Ovary (tissue), 9 donors: ENCODE results near the gene GPC3. TPM values are rescaled to one million over a fixed set of nuclear protein-coding genes. Genes with fewer than 3 reads are reported as not detected.

Source experiments
- DNase-seq, 5 donors: peaks; one replicate each; pipeline ENCODE4 v3.0.0-alpha.2; 2019 to 2020
- H3K27ac ChIP-seq, 2 donors: fragments of 200-600 bp; one replicate each; pipeline versions ENCODE4 v1.5.1 to v1.8.0; 2019 to 2022
- H3K27me3 ChIP-seq: fragments of 200-600 bp; one replicate; pipeline ENCODE4 v1.8.0; 2022
- H3K36me3 ChIP-seq: fragments of 200-600 bp; sonication (generic); one replicate; pipeline ENCODE4 v1.5.1; 2019
- H3K4me1 ChIP-seq: one replicate; pipeline ENCODE4 v1.8.1; 2013; ENCODE audit warnings: mild to moderate bottlenecking, moderate library complexity; ENCODE audit not compliant: insufficient read depth
- H3K4me3 ChIP-seq: fragments of 200-600 bp; sonication (generic); one replicate; pipeline ENCODE4 v1.5.1; 2017
- H3K9me3 ChIP-seq, 2 donors: fragments of 200-600 bp in 1 of 2; sonication (generic) in 1 of 2; one replicate each; pipeline versions ENCODE4 v1.5.1 to v1.8.1; 2013 to 2019; ENCODE audit warnings: mild to moderate bottlenecking in 1 of 2, moderate library complexity in 1 of 2
- EP300 ChIP-seq: sonication (generic); formaldehyde crosslinking; IDR thresholded peaks from one replicate; pipeline ENCODE4 v1.6.1; 2017; ENCODE audit warnings: antibody characterized with exemption
- POLR2A ChIP-seq: fragments of 450-650 bp; IDR thresholded peaks from one replicate; pipeline ENCODE4 v1.6.1; 2017; ENCODE audit warnings: antibody characterized with exemption, mild to moderate bottlenecking, moderate library complexity
- WGBS, 3 donors: extraction: QIAGEN DNeasy Blood & Tissue Kit in 1 of 3; methylation state at CpG; one replicate each; pipeline versions ENCODE4 v1.1.5 to v1.1.7; 2013 to 2017; 5-methylcytosine and 5-hydroxymethylcytosine counted together
- intact Hi-C, 4 donors: fragments of 100-400 bp; cut with DNase I; formaldehyde crosslinking; loops; one replicate each; pipeline versions ENCODE4 v1.11.0 to v1.15.1; 2022 to 2023
- polyA plus RNA-seq, 2 donors: library from polyadenylated mRNA; stranded (reverse); fragments of 200-250 nt in 1 of 2; fragments of 350-450 nt in 1 of 2; fragmentation: Illumina TruSeq in 1 of 2; extraction: RNeasy Lipid Tissue Mini Kit (QIAGEN cat#74804) in 1 of 2; gene quantifications; one replicate each; pipeline ENCODE4 v1.2.3, GENCODE V29; 2013 to 2014
- total RNA-seq, 7 donors: library from RNA; depleted of rRNA in 2 of 7; stranded (reverse); fragments of >200 nt in 2 of 7; fragmentation: NEBNext Ultra II Directional in 3 of 7; extraction: Animal tissue kit (Norgen Biotek cat#: 25700) in 3 of 7; gene quantifications; one replicate each; pipeline versions ENCODE4 v1.1.0 to v1.2.4, GENCODE V29; 2016 to 2023
- TF ChIP-seq, protein P1 (sequence below), 3 donors: fragments of 450-650 bp in 2 of 3; fragments of 200-600 bp in 1 of 3; IDR thresholded peaks; one replicate each; pipeline versions ENCODE4 v1.5.1 to v1.8.0; 2016 to 2022; ENCODE audit warnings: antibody characterized with exemption in 3 of 3, mild to moderate bottlenecking in 1 of 3
- donor health status: DM: no; HTN: no; CAD: no; lungs with moderate emphysema.
- donor health status: DM: no; HTN: no; CAD: no.
- donor health status: Bipolar disorder and iron deficiency.
- donor health status: DM: yes; HTN: yes; CAD: no.
- donor health status: DM: no; HTN: no; CAD: no.
- donor health status: DM: yes; HTN: yes; CAD: no.

Gene GPC3
- total and polyA plus RNA-seq, 9 donors: 4.5 to 91.8 (median 12.1) TPM

DNA sequence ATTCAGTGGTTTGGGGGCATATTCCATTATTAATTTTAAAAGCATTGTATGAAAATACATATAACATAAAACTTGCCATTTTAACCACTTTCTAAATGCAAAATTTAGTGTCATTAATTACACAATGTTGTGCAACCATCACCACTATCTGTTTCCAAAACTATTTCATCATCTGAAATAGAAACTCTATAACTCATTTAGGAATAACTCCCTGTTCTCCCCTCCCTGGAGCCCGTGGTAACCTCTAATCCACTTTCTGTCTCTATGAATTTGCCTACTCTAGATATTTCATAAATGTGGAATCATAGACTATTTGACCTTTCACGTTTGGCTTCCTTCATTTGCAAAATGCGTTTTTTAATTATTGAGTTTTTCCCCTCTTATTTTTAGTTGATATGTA is 468.7 kb downstream of the GPC3 start:
- intact Hi-C loops: no loop called here
- TF ChIP-seq, protein P1, sequence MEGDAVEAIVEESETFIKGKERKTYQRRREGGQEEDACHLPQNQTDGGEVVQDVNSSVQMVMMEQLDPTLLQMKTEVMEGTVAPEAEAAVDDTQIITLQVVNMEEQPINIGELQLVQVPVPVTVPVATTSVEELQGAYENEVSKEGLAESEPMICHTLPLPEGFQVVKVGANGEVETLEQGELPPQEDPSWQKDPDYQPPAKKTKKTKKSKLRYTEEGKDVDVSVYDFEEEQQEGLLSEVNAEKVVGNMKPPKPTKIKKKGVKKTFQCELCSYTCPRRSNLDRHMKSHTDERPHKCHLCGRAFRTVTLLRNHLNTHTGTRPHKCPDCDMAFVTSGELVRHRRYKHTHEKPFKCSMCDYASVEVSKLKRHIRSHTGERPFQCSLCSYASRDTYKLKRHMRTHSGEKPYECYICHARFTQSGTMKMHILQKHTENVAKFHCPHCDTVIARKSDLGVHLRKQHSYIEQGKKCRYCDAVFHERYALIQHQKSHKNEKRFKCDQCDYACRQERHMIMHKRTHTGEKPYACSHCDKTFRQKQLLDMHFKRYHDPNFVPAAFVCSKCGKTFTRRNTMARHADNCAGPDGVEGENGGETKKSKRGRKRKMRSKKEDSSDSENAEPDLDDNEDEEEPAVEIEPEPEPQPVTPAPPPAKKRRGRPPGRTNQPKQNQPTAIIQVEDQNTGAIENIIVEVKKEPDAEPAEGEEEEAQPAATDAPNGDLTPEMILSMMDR (IDR thresholded peaks at IDR 0.05): no peak
- TF ChIP-seq EP300: no peak
- TF ChIP-seq POLR2A: no peak

DNA sequence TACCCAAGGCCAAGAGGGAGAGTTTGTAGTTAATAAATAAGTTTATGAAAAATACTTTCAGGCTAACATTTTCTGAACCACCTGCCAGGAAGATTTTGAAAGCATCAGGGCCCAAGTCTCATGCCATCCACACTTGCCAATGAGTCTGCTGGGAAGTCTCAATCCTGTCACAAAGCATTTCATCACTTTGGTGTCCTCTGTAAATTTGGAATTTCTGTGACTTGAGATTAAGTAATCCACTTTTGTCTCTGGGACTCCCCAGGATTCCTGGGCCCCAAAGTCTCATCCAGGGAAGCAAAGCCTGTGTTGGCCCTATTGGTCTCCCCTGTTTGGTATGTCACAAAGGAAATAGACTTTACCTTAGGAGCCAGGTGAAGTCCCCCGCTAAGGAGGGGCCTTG is 470.9 kb downstream of the GPC3 start:
- H3K27me3 ChIP-seq: no peaks in the 10 kb centered on the region
- no peak for DNase-seq
- no peak for TF ChIP-seq EP300
- TF ChIP-seq POLR2A: no peak
- TF ChIP-seq, protein P1 (IDR thresholded peaks at IDR 0.05): no peak
- H3K27ac ChIP-seq: no peak overlapping the region
- H3K4me3 ChIP-seq: no peak overlapping the region
- intact Hi-C loops: no loop called here
- no peaks in the 10 kb centered on the region for H3K4me1 ChIP-seq
- H3K9me3 ChIP-seq: no peaks in the 10 kb centered on the region
- WGBS, 3 donors: 86 to 100% (median 96%) methylated on average over 1 of the region's 1 CpG
- H3K36me3 ChIP-seq: no peaks in the 10 kb centered on the region

More for the DNA sequence above, 468.7 kb downstream of the GPC3 start:
- H3K27me3 ChIP-seq: no peaks in the 10 kb centered on the region
- H3K4me1 ChIP-seq: no peaks in the 10 kb centered on the region
- no peak overlapping the region for H3K27ac ChIP-seq
- no peak overlapping the region for H3K4me3 ChIP-seq
- H3K9me3 ChIP-seq: no peaks in the 10 kb centered on the region
- peak in 1 of 5 donors; percentile 27 for DNase-seq
- 30 to 42% (median 37%) methylated on average over 3 of the region's 3 CpGs for WGBS, 3 donors
- H3K36me3 ChIP-seq: no peaks in the 10 kb centered on the region

DNA sequence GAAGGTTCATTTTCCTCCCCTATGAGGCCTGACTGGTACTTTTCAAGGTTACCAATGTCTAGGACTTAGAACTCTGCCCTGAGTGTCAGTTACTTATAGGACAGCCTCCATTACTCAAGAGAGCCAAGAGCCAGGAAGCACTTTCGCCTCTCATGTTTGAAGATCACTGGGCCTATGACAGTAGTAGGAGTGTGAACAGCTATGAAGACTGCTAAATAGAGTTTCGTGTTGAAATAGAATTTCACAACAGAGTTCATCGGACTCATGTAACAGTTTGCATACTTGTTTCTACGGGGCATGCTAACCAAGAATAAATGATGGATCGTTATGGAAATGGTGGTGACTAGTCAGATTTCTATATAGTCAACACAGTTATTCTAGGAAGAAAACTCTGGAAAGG is 472.3 kb downstream of the GPC3 start:
- no peaks in the 10 kb centered on the region for H3K4me1 ChIP-seq
- no peaks in the 10 kb centered on the region for H3K36me3 ChIP-seq
- H3K27me3 ChIP-seq: no peaks in the 10 kb centered on the region
- H3K9me3 ChIP-seq: no peaks in the 10 kb centered on the region
- WGBS, 3 donors: 81 to 85% (median 84%) methylated on average over 5 of the region's 5 CpGs
- TF ChIP-seq, protein P1 (IDR thresholded peaks at IDR 0.05): no peak
- no peak for TF ChIP-seq POLR2A
- no peak for TF ChIP-seq EP300
- no peak overlapping the region for H3K4me3 ChIP-seq
- intact Hi-C loops: no loop called here
- DNase-seq: no peak
- no peak overlapping the region for H3K27ac ChIP-seq

DNA sequence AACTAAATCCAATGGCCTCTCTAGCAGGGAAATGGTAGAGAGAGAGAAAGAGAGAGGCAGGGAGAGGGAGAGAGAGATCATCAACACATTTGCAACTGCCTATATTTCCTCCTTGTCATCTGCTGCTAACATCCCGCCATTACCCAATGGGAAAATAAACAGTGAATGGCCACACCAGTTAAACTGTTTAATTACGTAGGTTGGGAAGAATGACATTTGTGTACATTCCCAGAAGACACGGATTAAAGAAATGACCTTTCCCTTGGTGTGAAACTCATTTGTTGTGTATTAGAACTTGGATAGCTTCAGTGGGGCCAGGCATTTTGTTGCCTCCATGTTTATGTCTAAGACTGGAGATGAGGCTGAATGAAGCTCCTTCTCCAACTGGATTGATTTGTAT is 474.4 kb downstream of the GPC3 start:
- Histone ChIP-seq H3K4me3 (no peak overlapping the region), H3K9me3 (no peaks in the 10 kb centered on the region), H3K4me1 (no peaks in the 10 kb centered on the region), H3K36me3 (no peaks in the 10 kb centered on the region), H3K27me3 (no peaks in the 10 kb centered on the region), H3K27ac (no peak overlapping the region)
- DNase-seq: no peak
- 65 to 83% (median 71%) methylated on average over 3 of the region's 3 CpGs for WGBS, 3 donors
- intact Hi-C loops: no loop called here
- TF ChIP-seq POLR2A (no peak), EP300 (no peak)
- TF ChIP-seq, protein P1 (IDR thresholded peaks at IDR 0.05): no peak

DNA sequence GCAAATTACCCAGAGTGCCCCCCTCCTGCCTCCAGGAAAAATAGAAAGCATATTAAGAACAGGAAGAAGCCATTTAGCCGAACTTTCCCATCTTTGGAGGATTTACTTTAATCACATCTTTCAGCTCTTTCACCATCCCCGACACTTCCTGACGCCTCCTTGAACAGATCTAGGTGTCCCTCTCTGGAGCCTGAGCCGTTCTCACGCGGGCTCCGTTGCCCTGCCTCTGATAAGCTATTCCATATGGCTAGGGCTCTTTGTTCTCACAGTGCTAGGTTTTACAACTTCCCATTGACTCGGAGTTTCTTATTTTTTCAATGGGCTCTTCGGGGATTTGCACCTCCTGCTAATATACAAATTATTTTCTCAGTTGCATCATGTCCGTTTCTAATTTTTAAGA is 488.0 kb downstream of the GPC3 start:
- H3K36me3 ChIP-seq: no peaks in the 10 kb centered on the region
- no peak overlapping the region for H3K27ac ChIP-seq
- intact Hi-C loops: no loop called here
- no peak for DNase-seq
- H3K27me3 ChIP-seq: no peaks in the 10 kb centered on the region
- H3K4me3 ChIP-seq: no peak overlapping the region
- 62 to 68% (median 64%) methylated on average over 10 of the region's 10 CpGs for WGBS, 3 donors
- H3K4me1 ChIP-seq: no peaks in the 10 kb centered on the region
- TF ChIP-seq POLR2A (no peak), EP300 (no peak)
- TF ChIP-seq, protein P1 (IDR thresholded peaks at IDR 0.05): no peak
- no peaks in the 10 kb centered on the region for H3K9me3 ChIP-seq
